Stomach (tissue), 9 donors: Measurements from ENCODE around the gene RAB8B. TPM values are rescaled to one million over a fixed set of nuclear protein-coding genes. Genes with fewer than 3 reads are reported as not detected.

Source experiments
- DNase-seq, 2 donors: peaks; one replicate each; pipeline versions ENCODE4 v3.0.0 to v3.0.0-alpha.2; 2013 to 2019
- H3K27ac ChIP-seq, 5 donors: fragments of 200-600 bp in 4 of 5; sonication (generic) in 4 of 5; one replicate each; pipeline ENCODE4 v1.5.1; 2013 to 2019; ENCODE audit warnings: mild to moderate bottlenecking in 1 of 5, moderate library complexity in 1 of 5
- H3K27me3 ChIP-seq, 3 donors: fragments of 200-600 bp; sonication (generic); one replicate each; pipeline ENCODE4 v1.5.1; 2017 to 2019; ENCODE audit warnings: mixed run types in 1 of 3
- H3K36me3 ChIP-seq, 4 donors: fragments of 200-600 bp; sonication (generic); 1 replicate in 3 of 4; 2 replicates in 1 of 4; pipeline ENCODE4 v1.5.1; 2016 to 2019
- H3K4me1 ChIP-seq, 4 donors: fragments of 200-600 bp; sonication (generic); one replicate each; pipeline ENCODE4 v1.5.1; 2016 to 2019
- H3K4me3 ChIP-seq, 4 donors: fragments of 200-600 bp; sonication (generic) in 3 of 4; one replicate each; pipeline ENCODE4 v1.5.1; 2016 to 2019; ENCODE audit warnings: mild to moderate bottlenecking in 1 of 4
- H3K9me3 ChIP-seq, 4 donors: fragments of 200-600 bp; sonication (generic); one replicate each; pipeline ENCODE4 v1.5.1; 2016 to 2019
- CTCF ChIP-seq, 7 experiments: fragments of 450-650 bp in 4 of 7; fragments of 200-600 bp in 3 of 7; sonication (generic) in 3 of 7; IDR thresholded peaks; one replicate each; pipeline ENCODE4 v1.5.1; 2016 to 2019; ENCODE audit warnings: antibody characterized with exemption in 7 of 7, control low read depth in 2 of 7, mild to moderate bottlenecking in 1 of 7
- EP300 ChIP-seq: sonication (generic); formaldehyde crosslinking; IDR thresholded peaks from one replicate; pipeline ENCODE4 v1.6.1; 2017; ENCODE audit warnings: antibody characterized with exemption
- POLR2A ChIP-seq, 4 donors: fragments of 450-650 bp; IDR thresholded peaks; one replicate each; pipeline ENCODE4 v1.6.1; 2016; ENCODE audit warnings: antibody characterized with exemption in 4 of 4, control low read depth in 2 of 4, mild to moderate bottlenecking in 1 of 4, moderate library complexity in 1 of 4
- POLR2AphosphoS5 ChIP-seq, 3 donors: sonication (generic); formaldehyde crosslinking; IDR thresholded peaks; one replicate each; pipeline ENCODE4 v1.6.1; 2016; ENCODE audit warnings: antibody characterized with exemption in 3 of 3
- WGBS, 5 donors: extraction: QIAGEN DNeasy Blood & Tissue Kit in 3 of 5; methylation state at CpG; one replicate each; pipeline versions ENCODE4 v1.1.5 to v1.1.7; 2013 to 2018; 5-methylcytosine and 5-hydroxymethylcytosine counted together
- intact Hi-C: fragments of 100-400 bp; cut with DNase I; formaldehyde crosslinking; loops from one replicate; pipeline ENCODE4 v1.15.1; 2023; ENCODE audit warnings: low total_unique reads
- polyA plus RNA-seq, 3 donors: library from polyadenylated mRNA; stranded (reverse); fragments of 200-250 nt; gene quantifications; one replicate each; pipeline ENCODE4 v1.2.3, GENCODE V29; 2013
- total RNA-seq, 5 donors: library from RNA; depleted of rRNA; stranded (reverse); fragments of >200 nt; gene quantifications; one replicate each; pipeline versions ENCODE4 v1.1.0 to v1.2.3, GENCODE V29; 2014 to 2016
- donor health status: healthy with polysubstance abuse.
- donor health status: Bipolar disorder and iron deficiency.
- donor health status: healthy.

Gene RAB8B
- total and polyA plus RNA-seq, 8 donors: 2.0 to 103 (median 13.5) TPM

GRCh38 chr15:63276342-63277037 is 87.1 kb downstream of the RAB8B start:
- H3K4me3 ChIP-seq: peak overlapping the region; percentile 69 to 89 (median 80)
- intact Hi-C loops: no loop called here
- H3K36me3 ChIP-seq: peaks cover 0 to 11% (median 5%) of the 10 kb centered on the region in 4 donors
- 12 to 18% (median 16%) methylated on average over 11 of the region's 11 CpGs for WGBS, 5 donors
- H3K4me1 ChIP-seq: peaks cover 0 to 22% (median 14%) of the 10 kb centered on the region in 4 donors
- DNase-seq: no peak
- no peaks in the 10 kb centered on the region for H3K9me3 ChIP-seq
- H3K27ac ChIP-seq: peak overlapping the region; percentile 81 to 90 (median 88)
- TF ChIP-seq POLR2A (IDR thresholded peaks at IDR 0.05): no peak
- no peak for TF ChIP-seq CTCF (IDR thresholded peaks at IDR 0.05)
- TF ChIP-seq POLR2AphosphoS5 (IDR thresholded peaks at IDR 0.05): no peak
- no peak for TF ChIP-seq EP300
- H3K27me3 ChIP-seq: no peaks in the 10 kb centered on the region

GRCh38 chr15:63277038-63277892 is 87.9 kb downstream of the RAB8B start, which contains the start of gene APH1B:
Gene APH1B, plus strand, starts transcription at chr15:63277605. Its CDS starts 19 bp downstream, at chr15:63277624.
- peak within 1 kb of the TSS; percentile 69 to 89 (median 80) for H3K4me3 ChIP-seq
- H3K27ac ChIP-seq: peak within 1 kb of the TSS; percentile 81 to 90 (median 88)
- H3K9me3 ChIP-seq: no peaks in the 10 kb centered on the region
- no peaks in the 10 kb centered on the region for H3K27me3 ChIP-seq
- H3K36me3 ChIP-seq: peaks cover 0 to 11% (median 5%) of the 10 kb centered on the region in 4 donors
- WGBS, 5 donors: 0 to 1% (median 1%) methylated on average over 14 to 100 of the region's 102 CpGs
- TF ChIP-seq CTCF (IDR thresholded peaks at IDR 0.05) (no peak), POLR2AphosphoS5 (IDR thresholded peaks at IDR 0.05) (peak in 2 of 3 donors; percentile 41 to 75)
- H3K4me1 ChIP-seq: peaks cover 0 to 22% (median 14%) of the 10 kb centered on the region in 4 donors
- intact Hi-C loops: no loop called here
- peak; percentile 86 to 94 for DNase-seq

GRCh38 chr15:63277893-63278456 is 88.6 kb downstream of the RAB8B start:
- peaks cover 0 to 11% (median 6%) of the 10 kb centered on the region in 4 donors for H3K36me3 ChIP-seq
- H3K4me3 ChIP-seq: peak overlapping the region; percentile 69 to 89 (median 80)
- TF ChIP-seq CTCF (IDR thresholded peaks at IDR 0.05) (no peak), POLR2A (IDR thresholded peaks at IDR 0.05) (no peak), POLR2AphosphoS5 (IDR thresholded peaks at IDR 0.05) (no peak), EP300 (no peak)
- H3K9me3 ChIP-seq: no peaks in the 10 kb centered on the region
- H3K4me1 ChIP-seq: peaks cover 0 to 22% (median 14%) of the 10 kb centered on the region in 4 donors
- intact Hi-C loops: no loop called here
- H3K27me3 ChIP-seq: no peaks in the 10 kb centered on the region
- DNase-seq: peak in 1 of 2 donors; percentile 49
- peak overlapping the region; percentile 59 to 88 (median 88) for H3K27ac ChIP-seq
- WGBS, 5 donors: 7 to 13% (median 9%) methylated on average over 17 of the region's 17 CpGs

- WGBS, 5 donors: 78 to 92% (median 87%) methylated on average over 9 of the region's 9 CpGs
- H3K36me3 ChIP-seq: peaks cover 0 to 55% (median 46%) of the 10 kb centered on the region in 4 donors
- TF ChIP-seq POLR2A (IDR thresholded peaks at IDR 0.05) (no peak), EP300 (no peak), POLR2AphosphoS5 (IDR thresholded peaks at IDR 0.05) (no peak), CTCF (IDR thresholded peaks at IDR 0.05) (no peak)
- DNase-seq: no peak
- no peaks in the 10 kb centered on the region for H3K27me3 ChIP-seq
- H3K4me1 ChIP-seq: peaks cover 0 to 12% (median 7%) of the 10 kb centered on the region in 4 donors
- H3K27ac ChIP-seq: peak overlapping the region in 2 of 5 donors; percentile 26 to 35
- no peak overlapping the region for H3K4me3 ChIP-seq
- intact Hi-C loops: no loop called here
- H3K9me3 ChIP-seq: no peaks in the 10 kb centered on the region
Measured at GRCh38 chr15:63283126-63283525, 93.7 kb downstream of the RAB8B start.
